Uterus (tissue), 4 donors: ENCODE results near the gene DCT. TPM values are rescaled to one million over a fixed set of nuclear protein-coding genes. Genes with fewer than 3 reads are reported as not detected.

Experiments used
- DNase-seq, 2 donors: peaks; one replicate each; pipeline ENCODE4 v3.0.0-alpha.2; 2019 to 2020
- H3K27ac ChIP-seq, 2 donors: fragments of 200-600 bp; sonication (generic); 1 replicate in 1 of 2; 2 replicates in 1 of 2; pipeline ENCODE4 v1.5.1; 2016 to 2018
- H3K27me3 ChIP-seq, 2 donors: fragments of 200-600 bp; sonication (generic); one replicate each; pipeline ENCODE4 v1.5.1; 2018 to 2019; ENCODE audit warnings: control low read depth in 1 of 2
- H3K36me3 ChIP-seq, 2 donors: fragments of 200-600 bp; sonication (generic); one replicate each; pipeline ENCODE4 v1.5.1; 2019; ENCODE audit warnings: control low read depth in 1 of 2
- H3K4me1 ChIP-seq, 2 donors: fragments of 200-600 bp; sonication (generic); one replicate each; pipeline ENCODE4 v1.5.1; 2018 to 2019; ENCODE audit warnings: control low read depth in 1 of 2
- H3K4me3 ChIP-seq, 2 donors: fragments of 200-600 bp; sonication (generic); 1 replicate in 1 of 2; 2 replicates in 1 of 2; pipeline ENCODE4 v1.5.1; 2018 to 2019; ENCODE audit warnings: mild to moderate bottlenecking in 1 of 2
- H3K9me3 ChIP-seq, 2 donors: fragments of 200-600 bp; sonication (generic); one replicate each; pipeline ENCODE4 v1.5.1; 2019; ENCODE audit warnings: control low read depth in 1 of 2
- CTCF ChIP-seq, 4 experiments: fragments of 200-600 bp in 2 of 4; fragments of 450-650 bp in 2 of 4; sonication (generic) in 2 of 4; IDR thresholded peaks; one replicate each; pipeline ENCODE4 v1.5.1; 2016 to 2019; ENCODE audit warnings: antibody characterized with exemption in 4 of 4, mild to moderate bottlenecking in 2 of 4, moderate library complexity in 1 of 4
- POLR2A ChIP-seq, 2 donors: fragments of 450-650 bp; IDR thresholded peaks; one replicate each; pipeline ENCODE4 v1.6.1; 2016; ENCODE audit warnings: antibody characterized with exemption in 2 of 2, mild to moderate bottlenecking in 1 of 2, moderate library complexity in 1 of 2
- intact Hi-C: fragments of 100-400 bp; cut with DNase I; formaldehyde crosslinking; loops from one replicate; pipeline ENCODE4 v1.15.1; 2023; ENCODE audit warnings: low total_unique reads
- total RNA-seq, 4 donors: library from RNA; depleted of rRNA in 3 of 4; stranded (reverse); fragments of >200 nt in 3 of 4; gene quantifications; one replicate each; pipeline versions ENCODE4 v1.1.0 to v1.2.4, GENCODE V29; 2014 to 2023
- donor health status: DM: yes; HTN: yes; CAD: no.

DCT gene
- total RNA-seq, 4 donors from 2014 or later, result 0.76 to 0.91 (median 0.88) TPM; not detected in 1

- no peaks in the 10 kb centered on the region for H3K36me3 ChIP-seq
- intact Hi-C loops, result no loop called here
- no peaks in the 10 kb centered on the region for H3K27me3 ChIP-seq
- H3K27ac ChIP-seq, result no peak overlapping the region
- DNase-seq, result no peak
- H3K4me1 ChIP-seq, result no peaks in the 10 kb centered on the region
- H3K9me3 ChIP-seq, result no peaks in the 10 kb centered on the region
- H3K4me3 ChIP-seq, result no peak overlapping the region
- TF ChIP-seq CTCF (IDR thresholded peaks at IDR 0.05) (no peak), POLR2A (IDR thresholded peaks at IDR 0.05) (no peak)
These were observed 16.3 kb upstream of the DCT start for GRCh38 chr13:94495806-94496205.

- Histone ChIP-seq H3K9me3 (no peaks in the 10 kb centered on the region), H3K4me1 (no peaks in the 10 kb centered on the region), H3K27me3 (no peaks in the 10 kb centered on the region), H3K36me3 (no peaks in the 10 kb centered on the region), H3K27ac (no peak overlapping the region), H3K4me3 (no peak overlapping the region)
- TF ChIP-seq CTCF (IDR thresholded peaks at IDR 0.05) (no peak), POLR2A (IDR thresholded peaks at IDR 0.05) (no peak)
- DNase-seq, result no peak
- intact Hi-C loops, result no loop called here
These were observed 14.5 kb upstream of the DCT start for GRCh38 chr13:94494026-94494425.

GRCh38 chr13:94487043-94487442, 7.6 kb upstream of the DCT start:
- intact Hi-C loops, result no loop called here
- no peak for DNase-seq
- H3K27me3 ChIP-seq, result no peaks in the 10 kb centered on the region
- H3K4me1 ChIP-seq, result no peaks in the 10 kb centered on the region
- H3K4me3 ChIP-seq, result no peak overlapping the region
- no peak overlapping the region for H3K27ac ChIP-seq
- no peaks in the 10 kb centered on the region for H3K9me3 ChIP-seq
- H3K36me3 ChIP-seq, result no peaks in the 10 kb centered on the region
- TF ChIP-seq POLR2A (IDR thresholded peaks at IDR 0.05) (no peak), CTCF (IDR thresholded peaks at IDR 0.05) (no peak)

GRCh38 chr13:94483970-94484369, 4.5 kb upstream of the DCT start:
- intact Hi-C loops, result no loop called here
- H3K36me3 ChIP-seq, result no peaks in the 10 kb centered on the region
- H3K4me3 ChIP-seq, result no peak overlapping the region
- DNase-seq, result no peak
- H3K27ac ChIP-seq, result no peak overlapping the region
- no peaks in the 10 kb centered on the region for H3K27me3 ChIP-seq
- no peaks in the 10 kb centered on the region for H3K4me1 ChIP-seq
- no peaks in the 10 kb centered on the region for H3K9me3 ChIP-seq
- no peak for TF ChIP-seq POLR2A (IDR thresholded peaks at IDR 0.05)
- TF ChIP-seq CTCF (IDR thresholded peaks at IDR 0.05), result no peak

- Histone ChIP-seq H3K27ac (no peak overlapping the region), H3K36me3 (no peaks in the 10 kb centered on the region), H3K27me3 (no peaks in the 10 kb centered on the region), H3K9me3 (no peaks in the 10 kb centered on the region), H3K4me3 (no peak overlapping the region), H3K4me1 (no peaks in the 10 kb centered on the region)
- DNase-seq, result no peak
- TF ChIP-seq POLR2A (IDR thresholded peaks at IDR 0.05) (no peak), CTCF (IDR thresholded peaks at IDR 0.05) (no peak)
- intact Hi-C loops, result no loop called here
These were observed 2.5 kb upstream of the DCT start for GRCh38 chr13:94481941-94482340.
